NT2/D1 (cell line): ENCODE results near the gene TAF12.
"Not testable (repeated sequence)": the region's sequence is repeated elsewhere in the genome, so short reads cannot be mapped to it uniquely, and the experiment has no call there.

ENCODE experiments used
- DNase-seq: peaks from one replicate; pipeline ENCODE4 v3.0.0-alpha.2; 2011; ENCODE audit warnings: low read depth, low spot score
- H3K27me3 ChIP-seq: 2 replicates; pipeline ENCODE4 v1.6.0; 2011; ENCODE audit warnings: mild to moderate bottlenecking; ENCODE audit not compliant: insufficient read length, insufficient read depth
- H3K36me3 ChIP-seq: 2 replicates; pipeline ENCODE4 v1.6.1; 2011; ENCODE audit warnings: mild to moderate bottlenecking, low read length, mixed read lengths; ENCODE audit not compliant: insufficient read depth, insufficient read length
- H3K4me1 ChIP-seq: 2 replicates; pipeline ENCODE4 v1.5.1; 2011; ENCODE audit not compliant: insufficient read depth, insufficient read length
- H3K4me3 ChIP-seq: 2 replicates; pipeline ENCODE4 v1.5.1; 2011; ENCODE audit warnings: low read depth; ENCODE audit not compliant: insufficient read length
- H3K9ac ChIP-seq: 2 replicates; pipeline ENCODE4 v1.6.0; 2011; ENCODE audit warnings: low read depth; ENCODE audit not compliant: insufficient read length
- H3K9me3 ChIP-seq: 2 replicates; pipeline ENCODE4 v1.5.1; 2011; ENCODE audit warnings: mild to moderate bottlenecking, low read length; ENCODE audit not compliant: insufficient read depth
- SUZ12 ChIP-seq: IDR thresholded peaks from 2 replicates; pipeline ENCODE4 v1.6.1; 2011; ENCODE audit not compliant: insufficient read length, insufficient read depth; ENCODE audit errors: extremely low read depth
- YY1 ChIP-seq: IDR thresholded peaks from 2 replicates; pipeline ENCODE4 v1.6.1; 2011; ENCODE audit not compliant: insufficient read length, insufficient read depth
- ZNF274 ChIP-seq: IDR thresholded peaks from 2 replicates; pipeline ENCODE4 v1.6.1; 2011; ENCODE audit warnings: mild to moderate bottlenecking, low read depth, low read length

Gene TAF12

GRCh38 chr1:28648474-28649198, 5.8 kb upstream of the TAF12 start, which contains the start of gene RNU11:
Gene RNU11, plus strand, starts transcription at chr1:28648600.
- H3K9me3 ChIP-seq, result no peaks in the 10 kb centered on the region
- H3K9ac ChIP-seq, result peak within 1 kb of the TSS; percentile 83
- TF ChIP-seq YY1 (no peak), ZNF274 (no peak), SUZ12 (no peak)
- peaks cover 3% of the 10 kb centered on the region for H3K4me1 ChIP-seq
- H3K36me3 ChIP-seq, result no peaks in the 10 kb centered on the region
- H3K27me3 ChIP-seq, result no peaks in the 10 kb centered on the region
- DNase-seq, result peak; percentile 97
- peak within 1 kb of the TSS; percentile 53 for H3K4me3 ChIP-seq

GRCh38 chr1:28648008-28648473, 5.2 kb upstream of the TAF12 start:
- peaks cover 3% of the 10 kb centered on the region for H3K4me1 ChIP-seq

GRCh38 chr1:28646040-28646439, 3.2 kb upstream of the TAF12 start:
- peaks cover 3% of the 10 kb centered on the region for H3K4me1 ChIP-seq
- no peaks in the 10 kb centered on the region for H3K9me3 ChIP-seq
- no peaks in the 10 kb centered on the region for H3K27me3 ChIP-seq
- TF ChIP-seq SUZ12 (no peak), ZNF274 (no peak)
- H3K9ac ChIP-seq, result peak overlapping the region; percentile 27
- H3K36me3 ChIP-seq, result peaks cover 2% of the 10 kb centered on the region
- no peak for DNase-seq
- H3K4me3 ChIP-seq, result no peak overlapping the region

More at GRCh38 chr1:28648008-28648473, 5.2 kb upstream of the TAF12 start:
- Histone ChIP-seq H3K36me3 (no peaks in the 10 kb centered on the region), H3K4me3 (peak overlapping the region; percentile 53), H3K9me3 (no peaks in the 10 kb centered on the region), H3K9ac (peak overlapping the region; percentile 83), H3K27me3 (no peaks in the 10 kb centered on the region)
- DNase-seq, result peak; percentile 93
- TF ChIP-seq YY1, result no peak
- no peak for TF ChIP-seq SUZ12
- TF ChIP-seq ZNF274, result no peak

DNA sequence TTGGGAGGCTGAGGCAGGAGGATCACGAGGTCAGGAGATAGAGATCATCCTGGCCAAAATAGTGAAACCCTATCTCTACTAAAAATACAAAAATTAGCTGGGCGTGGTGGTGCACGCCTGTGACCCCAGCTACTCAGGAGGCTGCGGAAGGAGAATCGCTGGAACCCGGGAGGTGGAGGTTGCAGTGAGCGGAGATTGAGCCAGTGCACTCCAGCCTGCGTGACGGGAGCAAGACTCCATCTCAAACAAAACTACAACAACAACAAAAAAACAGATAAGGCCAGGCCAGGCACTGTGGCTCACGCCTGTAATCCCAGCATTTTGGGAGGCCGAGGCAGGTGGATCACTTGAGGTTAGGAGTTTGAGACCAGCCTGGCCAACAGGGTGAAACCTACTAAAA, 2.5 kb upstream of the TAF12 start:
- DNase-seq, H3K4me3 ChIP-seq, H3K4me1 ChIP-seq, H3K9ac ChIP-seq, H3K9me3 ChIP-seq, H3K36me3 ChIP-seq, H3K27me3 ChIP-seq: not testable (repeated sequence)

DNA sequence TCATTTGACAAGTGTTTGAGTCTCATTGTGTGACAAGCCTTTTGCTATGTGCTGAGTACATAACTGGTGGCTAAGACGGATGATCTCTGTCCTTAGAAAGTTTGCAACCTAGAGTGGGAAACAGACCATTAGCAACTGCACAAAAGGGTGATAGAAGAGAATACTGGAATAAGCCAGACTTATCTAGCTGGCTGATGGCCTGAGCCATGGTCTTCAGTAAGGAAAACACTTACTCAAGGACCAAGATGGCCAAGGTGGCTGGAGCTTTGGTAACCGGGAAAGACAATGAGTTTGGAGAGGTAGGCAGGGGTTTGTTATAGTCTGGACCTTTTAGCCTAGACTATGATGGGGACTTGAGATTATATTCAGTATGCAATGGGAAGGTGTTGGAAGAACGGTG, 1.6 kb upstream of the TAF12 start:
- Histone ChIP-seq H3K27me3 (no peaks in the 10 kb centered on the region), H3K9ac (no peak overlapping the region), H3K4me1 (peaks cover 3% of the 10 kb centered on the region), H3K4me3 (no peak overlapping the region), H3K9me3 (no peaks in the 10 kb centered on the region), H3K36me3 (peaks cover 16% of the 10 kb centered on the region)
- TF ChIP-seq SUZ12 (no peak), ZNF274 (no peak), YY1 (no peak)
- DNase-seq, result no peak

DNA sequence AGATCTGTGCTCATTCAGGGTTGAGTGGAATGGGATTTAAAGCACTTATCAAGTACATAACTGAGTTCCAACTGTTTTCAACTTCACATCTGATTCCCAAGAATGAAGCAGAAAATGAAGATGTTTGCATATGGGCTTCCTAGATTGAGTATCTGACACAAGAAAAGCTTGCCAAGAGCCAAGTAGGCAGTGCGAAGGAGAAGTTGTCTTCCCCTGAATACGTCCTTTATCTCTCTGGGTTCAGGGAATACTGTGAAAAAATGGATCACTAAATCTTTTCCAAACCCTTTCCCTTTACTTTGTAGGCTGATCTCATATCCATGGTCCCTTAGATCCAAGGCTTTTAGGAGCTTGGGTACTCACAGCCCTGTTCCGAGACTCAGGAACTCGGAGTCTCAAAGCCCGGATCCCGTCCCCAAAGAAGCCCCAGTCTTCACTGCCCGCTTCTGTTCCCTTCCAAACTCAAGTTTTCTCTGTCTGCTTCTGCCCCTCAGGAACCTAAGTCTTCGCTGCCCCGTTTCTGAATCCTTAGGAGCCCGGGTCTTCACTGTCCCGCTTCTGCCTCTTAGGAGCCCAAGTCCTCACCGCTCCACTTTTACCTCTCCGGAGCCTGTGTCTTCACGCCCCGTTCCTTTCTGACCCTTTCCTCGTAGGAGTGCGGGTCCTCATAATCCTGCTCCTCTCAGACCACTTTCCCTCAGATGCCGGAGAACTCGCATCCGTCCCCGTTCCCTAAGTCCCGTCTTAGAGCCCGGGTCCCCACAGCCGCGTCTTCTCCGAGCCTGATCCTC, 616 bp downstream of the TAF12 start:
- Histone ChIP-seq H3K27me3 (no peaks in the 10 kb centered on the region), H3K4me1 (peaks cover 1% of the 10 kb centered on the region), H3K4me3 (peak overlapping the region; percentile 89), H3K36me3 (peaks cover 18% of the 10 kb centered on the region), H3K9ac (peak overlapping the region; percentile 99), H3K9me3 (no peaks in the 10 kb centered on the region)
- DNase-seq, result peak; percentile 49
- TF ChIP-seq YY1, result no peak
- no peak for TF ChIP-seq ZNF274

GRCh38 chr1:28640766-28641165, 2.1 kb downstream of the TAF12 start:
- no peak for DNase-seq
- no peak overlapping the region for H3K4me3 ChIP-seq
- no peak overlapping the region for H3K9ac ChIP-seq
- no peak for TF ChIP-seq ZNF274
- no peak for TF ChIP-seq SUZ12
- TF ChIP-seq YY1, result no peak
- H3K27me3 ChIP-seq, result no peaks in the 10 kb centered on the region
- H3K4me1 ChIP-seq, result peaks cover 3% of the 10 kb centered on the region
- no peaks in the 10 kb centered on the region for H3K9me3 ChIP-seq
- H3K36me3 ChIP-seq, result peaks cover 29% of the 10 kb centered on the region
